BE2C (cell line): ENCODE results near the gene SLC43A3.

Experiments used
- DNase-seq: peaks from one replicate; pipeline ENCODE4 v3.0.0-alpha.2; 2020
- H3K27me3 ChIP-seq: fragments of 250-450 bp; sonication (Bioruptor Pico); 2 replicates; pipeline ENCODE4 v1.5.1; 2020; ENCODE audit warnings: mild to moderate bottlenecking
- H3K36me3 ChIP-seq: fragments of 250-450 bp; sonication (Bioruptor Pico); 2 replicates; pipeline ENCODE4 v1.5.1; 2020; ENCODE audit warnings: mild to moderate bottlenecking
- H3K4me1 ChIP-seq: fragments of 250-450 bp; sonication (Bioruptor Pico); 2 replicates; pipeline ENCODE4 v1.5.1; 2020
- H3K4me3 ChIP-seq: 2 replicates; pipeline ENCODE4 v1.5.1; 2011; ENCODE audit warnings: low read depth, low read length
- H3K9me3 ChIP-seq: fragments of 250-450 bp; sonication (Bioruptor Pico); 2 replicates; pipeline ENCODE4 v1.5.1; 2020
- TF ChIP-seq, protein P1 (sequence below): IDR thresholded peaks from 2 replicates; pipeline ENCODE4 v1.5.1; 2012; ENCODE audit warnings: mild to moderate bottlenecking, low read depth, low read length

Gene SLC43A3

GRCh38 chr11:57360991-57361390, 65.9 kb downstream of the SLC43A3 start:
- DNase-seq, result no peak
- Histone ChIP-seq H3K4me3 (no peak overlapping the region), H3K36me3 (no peaks in the 10 kb centered on the region), H3K4me1 (no peaks in the 10 kb centered on the region), H3K27me3 (no peaks in the 10 kb centered on the region), H3K9me3 (no peaks in the 10 kb centered on the region)
- TF ChIP-seq, protein P1, sequence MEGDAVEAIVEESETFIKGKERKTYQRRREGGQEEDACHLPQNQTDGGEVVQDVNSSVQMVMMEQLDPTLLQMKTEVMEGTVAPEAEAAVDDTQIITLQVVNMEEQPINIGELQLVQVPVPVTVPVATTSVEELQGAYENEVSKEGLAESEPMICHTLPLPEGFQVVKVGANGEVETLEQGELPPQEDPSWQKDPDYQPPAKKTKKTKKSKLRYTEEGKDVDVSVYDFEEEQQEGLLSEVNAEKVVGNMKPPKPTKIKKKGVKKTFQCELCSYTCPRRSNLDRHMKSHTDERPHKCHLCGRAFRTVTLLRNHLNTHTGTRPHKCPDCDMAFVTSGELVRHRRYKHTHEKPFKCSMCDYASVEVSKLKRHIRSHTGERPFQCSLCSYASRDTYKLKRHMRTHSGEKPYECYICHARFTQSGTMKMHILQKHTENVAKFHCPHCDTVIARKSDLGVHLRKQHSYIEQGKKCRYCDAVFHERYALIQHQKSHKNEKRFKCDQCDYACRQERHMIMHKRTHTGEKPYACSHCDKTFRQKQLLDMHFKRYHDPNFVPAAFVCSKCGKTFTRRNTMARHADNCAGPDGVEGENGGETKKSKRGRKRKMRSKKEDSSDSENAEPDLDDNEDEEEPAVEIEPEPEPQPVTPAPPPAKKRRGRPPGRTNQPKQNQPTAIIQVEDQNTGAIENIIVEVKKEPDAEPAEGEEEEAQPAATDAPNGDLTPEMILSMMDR, result no peak

DNA sequence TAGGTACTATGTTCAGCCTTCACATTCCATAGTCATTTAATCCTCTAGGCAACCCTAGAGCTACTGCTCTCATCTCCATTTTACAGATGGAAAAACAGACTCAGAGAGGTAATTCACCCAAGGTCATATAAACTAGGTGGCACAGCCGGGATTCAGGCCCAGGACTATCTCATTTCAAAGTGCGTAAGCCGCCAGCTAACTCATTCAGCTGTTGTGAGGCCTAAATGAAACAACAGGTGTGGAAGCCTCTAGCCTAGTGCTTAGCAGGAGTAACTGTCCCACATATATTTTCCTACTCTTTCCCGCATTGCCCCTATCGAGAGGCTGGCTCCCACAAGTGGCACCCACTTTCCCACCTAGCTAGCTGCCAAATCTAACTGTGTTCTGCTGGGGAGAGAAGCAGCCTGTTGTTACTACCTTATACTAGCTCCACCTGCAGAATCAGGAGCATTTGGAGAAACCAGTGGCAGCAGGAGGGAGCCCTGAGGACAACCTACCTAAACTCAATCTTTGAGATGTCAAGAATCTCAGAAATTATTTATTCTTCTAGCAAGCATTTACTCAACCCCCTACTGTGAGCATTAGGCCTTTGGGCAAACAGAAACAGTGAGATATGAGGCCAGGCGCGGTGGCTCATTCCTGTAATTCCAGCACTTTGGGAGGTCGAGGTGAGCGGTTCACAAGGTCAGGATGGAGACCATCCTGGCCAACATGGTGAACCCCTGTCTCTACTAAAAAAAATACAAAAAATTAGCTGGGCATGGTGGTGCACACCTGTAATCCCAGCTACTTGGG, 66.8 kb downstream of the SLC43A3 start:
- Histone ChIP-seq H3K36me3 (no peaks in the 10 kb centered on the region), H3K9me3 (no peaks in the 10 kb centered on the region), H3K27me3 (no peaks in the 10 kb centered on the region), H3K4me3 (no peak overlapping the region), H3K4me1 (no peaks in the 10 kb centered on the region)
- no peak for DNase-seq
- TF ChIP-seq, protein P1, result no peak

GRCh38 chr11:57359396-57359795, 67.5 kb downstream of the SLC43A3 start:
- no peaks in the 10 kb centered on the region for H3K27me3 ChIP-seq
- no peaks in the 10 kb centered on the region for H3K9me3 ChIP-seq
- no peaks in the 10 kb centered on the region for H3K4me1 ChIP-seq
- no peaks in the 10 kb centered on the region for H3K36me3 ChIP-seq
- TF ChIP-seq, protein P1, result no peak
- no peak overlapping the region for H3K4me3 ChIP-seq
- no peak for DNase-seq

- TF ChIP-seq, protein P1, result no peak
- Histone ChIP-seq H3K4me1 (no peaks in the 10 kb centered on the region), H3K9me3 (no peaks in the 10 kb centered on the region)
Observed at GRCh38 chr11:57358991-57359390, 67.9 kb downstream of the SLC43A3 start.

DNA sequence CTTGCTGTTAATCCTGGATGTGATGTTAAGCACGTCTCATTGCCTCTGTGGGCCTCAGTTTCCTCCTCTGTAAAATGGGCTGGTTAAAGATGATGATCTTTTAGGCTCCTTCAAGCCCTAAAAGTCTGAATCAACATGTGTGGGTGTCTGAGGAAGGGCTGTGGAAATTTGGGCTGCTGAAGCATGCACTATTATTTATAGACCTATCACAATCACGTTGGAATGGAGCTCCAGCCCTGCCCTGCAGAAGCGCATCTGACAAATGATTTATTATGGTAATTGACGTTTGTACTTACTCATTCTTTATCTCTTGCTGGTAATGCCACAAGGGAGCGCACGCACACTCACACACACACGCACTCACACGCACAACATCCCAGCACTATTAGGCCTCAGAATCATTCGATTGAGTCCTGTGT, 68.4 kb downstream of the SLC43A3 start:
- H3K4me3 ChIP-seq, result no peak overlapping the region

More at GRCh38 chr11:57358991-57359390, 67.9 kb downstream of the SLC43A3 start:
- DNase-seq, result no peak
- Histone ChIP-seq H3K36me3 (no peaks in the 10 kb centered on the region), H3K4me3 (no peak overlapping the region), H3K27me3 (no peaks in the 10 kb centered on the region)

DNA sequence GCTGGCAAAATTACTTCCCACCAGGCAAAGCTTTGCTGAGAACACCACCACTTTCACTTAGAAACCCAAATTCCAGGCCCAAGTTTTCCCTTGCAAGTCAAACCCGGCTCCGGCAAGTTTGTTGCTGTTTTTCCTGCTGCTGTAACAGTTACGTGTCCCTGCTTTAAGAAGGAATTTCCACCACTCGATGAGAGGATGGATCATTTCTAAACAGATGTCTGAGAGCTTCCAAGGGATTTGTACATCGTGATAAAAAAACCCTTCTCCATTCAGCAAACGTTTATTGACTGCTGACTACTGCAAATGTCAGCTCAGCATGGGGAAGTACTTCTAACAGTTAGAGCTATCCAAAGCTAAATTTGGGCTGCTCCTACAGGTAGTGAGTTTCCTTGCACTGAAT, 69.1 kb downstream of the SLC43A3 start:
- Histone ChIP-seq H3K36me3 (no peaks in the 10 kb centered on the region), H3K27me3 (no peaks in the 10 kb centered on the region), H3K9me3 (no peaks in the 10 kb centered on the region), H3K4me1 (no peaks in the 10 kb centered on the region), H3K4me3 (no peak overlapping the region)
- TF ChIP-seq, protein P1, result no peak
- no peak for DNase-seq

More for the DNA sequence above, 68.4 kb downstream of the SLC43A3 start:
- TF ChIP-seq, protein P1, result no peak
- no peaks in the 10 kb centered on the region for H3K27me3 ChIP-seq
- H3K36me3 ChIP-seq, result no peaks in the 10 kb centered on the region
- no peak for DNase-seq
- H3K4me1 ChIP-seq, result no peaks in the 10 kb centered on the region
- H3K9me3 ChIP-seq, result no peaks in the 10 kb centered on the region
